NB4 (cell line): ENCODE results near the gene TCEAL4.

ENCODE experiments used
- CTCF ChIP-seq: IDR thresholded peaks from one replicate; pipeline ENCODE4 v1.5.1; 2012; ENCODE audit warnings: low read depth, low read length
- POLR2A ChIP-seq: IDR thresholded peaks from 2 replicates; pipeline ENCODE4 v1.6.1; 2011; ENCODE audit warnings: mild to moderate bottlenecking; ENCODE audit not compliant: insufficient read length; ENCODE audit errors: extremely low read depth

- no peak for TF ChIP-seq CTCF
- no peak for TF ChIP-seq POLR2A
These were observed 22.3 kb downstream of the TCEAL4 start, which contains the start of gene TCEAL3 for GRCh38 chrX:103607364-103608305.
